Testis (tissue), 2 donors: Measurements from ENCODE around the gene CSNK1G2.

Experiments
- POLR2A ChIP-seq: fragments of 450-650 bp; IDR thresholded peaks from one replicate; pipeline ENCODE4 v1.6.1; 2017; ENCODE audit warnings: antibody characterized with exemption, mild to moderate bottlenecking, moderate library complexity
- TF ChIP-seq, protein P1 (sequence below), 3 experiments: fragments of 450-650 bp in 2 of 3; fragments of 200-600 bp in 1 of 3; sonication (generic) in 1 of 3; IDR thresholded peaks; one replicate each; pipeline ENCODE4 v1.5.1; 2016 to 2019; ENCODE audit warnings: antibody characterized with exemption in 3 of 3, mild to moderate bottlenecking in 2 of 3, moderate library complexity in 1 of 3

DNA sequence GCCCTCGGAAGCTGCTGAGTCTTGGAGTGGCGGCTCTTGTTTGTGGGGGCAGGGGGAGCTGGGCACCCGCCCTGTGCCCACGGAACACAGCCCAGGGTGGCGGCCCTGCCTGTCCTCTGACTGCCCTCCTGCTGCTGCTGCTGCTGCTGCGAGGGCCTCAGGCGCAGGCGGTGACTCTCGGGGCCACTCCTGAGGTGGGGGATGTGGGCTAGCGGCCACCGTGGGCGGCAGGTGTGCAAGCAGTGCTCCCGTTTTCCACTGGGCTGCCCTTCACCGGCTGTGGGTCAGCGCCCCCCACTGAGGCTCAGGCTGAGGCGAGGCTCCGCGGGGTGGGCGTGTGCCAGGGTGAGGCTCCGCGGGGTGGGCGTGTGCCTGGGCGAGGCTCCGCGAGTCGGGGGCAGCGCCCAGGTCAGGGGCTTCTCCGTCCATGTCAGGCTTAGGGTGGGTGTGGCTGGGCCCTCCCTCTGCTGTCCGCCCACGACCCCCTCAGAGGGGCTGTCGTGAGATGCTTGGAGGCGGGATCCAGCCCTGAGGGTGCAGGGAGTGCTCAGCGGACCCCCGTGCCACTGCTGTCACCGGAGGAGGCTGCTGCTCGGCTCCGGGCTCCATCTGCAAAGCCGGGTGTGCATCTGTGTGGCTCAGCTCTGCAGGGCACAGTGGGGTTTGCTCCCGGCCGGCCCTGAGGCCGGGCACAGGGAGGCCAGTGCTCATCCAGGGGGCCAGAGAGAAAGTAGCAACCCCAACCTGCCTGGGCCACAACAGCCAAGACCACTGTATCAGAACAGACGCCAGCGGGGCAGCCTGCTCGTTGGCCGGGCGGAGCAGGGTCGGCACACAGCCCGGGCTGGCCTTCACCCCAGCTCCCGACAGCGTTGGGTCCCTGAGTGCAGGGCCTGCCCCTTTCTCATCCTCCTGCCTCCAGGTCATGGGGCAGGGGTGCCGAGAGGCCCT lies 14.5 kb downstream of the CSNK1G2 start:
- no peak for TF ChIP-seq POLR2A
- TF ChIP-seq, protein P1, sequence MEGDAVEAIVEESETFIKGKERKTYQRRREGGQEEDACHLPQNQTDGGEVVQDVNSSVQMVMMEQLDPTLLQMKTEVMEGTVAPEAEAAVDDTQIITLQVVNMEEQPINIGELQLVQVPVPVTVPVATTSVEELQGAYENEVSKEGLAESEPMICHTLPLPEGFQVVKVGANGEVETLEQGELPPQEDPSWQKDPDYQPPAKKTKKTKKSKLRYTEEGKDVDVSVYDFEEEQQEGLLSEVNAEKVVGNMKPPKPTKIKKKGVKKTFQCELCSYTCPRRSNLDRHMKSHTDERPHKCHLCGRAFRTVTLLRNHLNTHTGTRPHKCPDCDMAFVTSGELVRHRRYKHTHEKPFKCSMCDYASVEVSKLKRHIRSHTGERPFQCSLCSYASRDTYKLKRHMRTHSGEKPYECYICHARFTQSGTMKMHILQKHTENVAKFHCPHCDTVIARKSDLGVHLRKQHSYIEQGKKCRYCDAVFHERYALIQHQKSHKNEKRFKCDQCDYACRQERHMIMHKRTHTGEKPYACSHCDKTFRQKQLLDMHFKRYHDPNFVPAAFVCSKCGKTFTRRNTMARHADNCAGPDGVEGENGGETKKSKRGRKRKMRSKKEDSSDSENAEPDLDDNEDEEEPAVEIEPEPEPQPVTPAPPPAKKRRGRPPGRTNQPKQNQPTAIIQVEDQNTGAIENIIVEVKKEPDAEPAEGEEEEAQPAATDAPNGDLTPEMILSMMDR (IDR thresholded peaks at IDR 0.05) = no peak
